ENCODE data around the gene CATSPERZ. TPM values are rescaled to one million over a fixed set of nuclear protein-coding genes. Genes with fewer than 3 reads are reported as not detected.

The CATSPERZ gene
- total RNA-seq, 4 donors from 2014 or later = not detected

GRCh38 chr11:64351136-64351631 lies 51.0 kb downstream of the CATSPERZ start:
- WGBS, 2 donors = 90 to 95% methylated on average over 14 to 15 of the region's 18 CpGs
- intact Hi-C loops (cut with DNase I; ENCODE audit: low total_unique reads) = no loop called here
- no peak for TF ChIP-seq CTCF (IDR thresholded peaks at IDR 0.05)
- TF ChIP-seq POLR2A (IDR thresholded peaks at IDR 0.05) = no peak
- DNase-seq (ENCODE audit: low spot score in 2 of 2) = no peak
- no peak overlapping the region for H3K4me3 ChIP-seq (ENCODE audit: low read depth, poor library complexity, severe bottlenecking)

GRCh38 chr11:64352099-64352994 lies 52.2 kb downstream of the CATSPERZ start:
- WGBS, 2 donors = 93 to 94% methylated on average over 23 to 32 of the region's 33 CpGs
- intact Hi-C loops (cut with DNase I; ENCODE audit: low total_unique reads) = no loop called here
- TF ChIP-seq CTCF (IDR thresholded peaks at IDR 0.05) (no peak), POLR2A (IDR thresholded peaks at IDR 0.05) (no peak)
- DNase-seq (ENCODE audit: low spot score in 2 of 2) = no peak
- H3K4me3 ChIP-seq (ENCODE audit: low read depth, poor library complexity, severe bottlenecking) = no peak overlapping the region

DNA sequence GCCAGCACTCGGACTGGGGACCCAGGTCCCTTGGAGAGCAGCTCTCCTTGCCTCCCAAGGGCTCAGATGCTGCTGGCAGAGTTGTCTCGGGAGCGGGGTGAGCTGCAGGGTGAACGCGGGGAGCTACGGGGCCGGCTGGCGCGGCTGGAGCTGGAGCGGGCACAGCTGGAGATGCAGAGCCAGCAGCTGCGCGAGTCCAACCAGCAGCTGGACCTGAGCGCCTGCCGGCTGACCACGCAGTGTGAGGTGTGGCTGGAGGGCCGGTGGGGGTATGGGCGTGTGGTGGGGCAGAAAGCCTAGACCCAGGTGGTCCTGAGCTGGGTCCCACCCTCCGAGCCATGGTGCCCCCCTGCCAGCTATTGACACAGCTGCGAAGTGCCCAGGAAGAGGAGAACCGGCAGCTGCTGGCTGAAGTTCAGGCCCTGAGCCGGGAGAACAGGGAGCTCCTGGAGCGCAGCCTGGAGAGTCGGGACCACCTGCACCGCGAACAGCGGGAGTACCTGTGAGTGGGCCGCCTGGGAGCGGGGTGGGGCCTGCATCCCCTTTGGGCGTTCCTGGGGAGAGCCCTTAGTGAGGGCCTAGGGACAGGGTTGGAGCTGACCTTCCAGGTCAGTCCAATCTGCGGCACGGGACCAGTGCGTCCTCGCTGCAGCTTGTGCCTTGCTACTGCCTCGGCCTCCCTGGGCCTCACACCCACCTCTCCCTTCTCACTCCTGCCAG lies 53.0 kb downstream of the CATSPERZ start:
- DNase-seq (ENCODE audit: low spot score in 2 of 2) = no peak
- WGBS, 2 donors = 83 to 85% methylated on average over 28 to 33 of the region's 34 CpGs
- intact Hi-C loops (cut with DNase I; ENCODE audit: low total_unique reads) = no loop called here
- TF ChIP-seq POLR2A (IDR thresholded peaks at IDR 0.05) = no peak
- TF ChIP-seq CTCF (IDR thresholded peaks at IDR 0.05) = no peak
- H3K4me3 ChIP-seq (ENCODE audit: low read depth, poor library complexity, severe bottlenecking) = no peak overlapping the region

GRCh38 chr11:64353715-64354506 lies 53.8 kb downstream of the CATSPERZ start:
- no peak for TF ChIP-seq CTCF (IDR thresholded peaks at IDR 0.05)
- no peak for TF ChIP-seq POLR2A (IDR thresholded peaks at IDR 0.05)
- 82 to 88% methylated on average over 10 to 14 of the region's 20 CpGs for WGBS, 2 donors
- H3K4me3 ChIP-seq (ENCODE audit: low read depth, poor library complexity, severe bottlenecking) = no peak overlapping the region
- no peak for DNase-seq (ENCODE audit: low spot score in 2 of 2)
- intact Hi-C loops (cut with DNase I; ENCODE audit: low total_unique reads) = no loop called here

Small RNA genes within 50 kb of the gene (microRNA-seq; reads per million reads assigned to microRNA genes)
- gene MIR7155 (ENCODE audit: borderline number of aligned reads in 1 of 2, borderline replicate concordance in 2 of 2) = 0 to 0.57 reads per million in 2 donors

Other genes starting within 250 kb of the CATSPERZ start
- gene MACROD1, start 134.2 kb upstream of the CATSPERZ start, total RNA-seq = 10 to 100 TPM; 44.8 to 74.8 (median 55.6) TPM
- gene STIP1, start 114.2 kb upstream of the CATSPERZ start, total RNA-seq = 10 to 100 TPM; 67.5 to 86.0 (median 78.3) TPM
- 10 to 100 TPM in 2 of 4 donors, 1 to 10 TPM in 2; 5.1 to 10.5 (median 8.9) TPM for gene FERMT3, start 93.6 kb upstream of the CATSPERZ start, total RNA-seq
- 10 to 100 TPM; 36.9 to 66.6 (median 44.1) TPM for gene TRPT1, start 74.2 kb upstream of the CATSPERZ start, total RNA-seq
- 10 to 100 TPM; 44.7 to 75.6 (median 68.3) TPM for gene NUDT22, start 74.1 kb upstream of the CATSPERZ start, total RNA-seq
- gene DNAJC4, start 69.8 kb upstream of the CATSPERZ start, total RNA-seq = 10 to 100 TPM; 19.2 to 37.6 (median 30.8) TPM
- gene VEGFB, start 65.8 kb upstream of the CATSPERZ start, total RNA-seq = 10 to 100 TPM; 45.9 to 71.2 (median 65.6) TPM
- gene FKBP2, start 59.3 kb upstream of the CATSPERZ start, total RNA-seq = 10 to 100 TPM; 47.7 to 70.3 (median 56.4) TPM
- gene PPP1R14B, start 53.4 kb upstream of the CATSPERZ start, total RNA-seq = 100 to 1,000 TPM; 178 to 230 (median 203) TPM
- 10 to 100 TPM; 30.5 to 38.4 (median 37.4) TPM for gene PLCB3, start 48.8 kb upstream of the CATSPERZ start, total RNA-seq
- 10 to 100 TPM; 65.9 to 99.7 (median 89.4) TPM for gene BAD, start 15.7 kb upstream of the CATSPERZ start, total RNA-seq
- gene GPR137, start 14.5 kb upstream of the CATSPERZ start, total RNA-seq = 10 to 100 TPM; 12.2 to 31.6 (median 30.4) TPM
- gene KCNK4, start 9.1 kb upstream of the CATSPERZ start, total RNA-seq = not detected
- 100 to 1,000 TPM in 2 of 4 donors, 10 to 100 TPM in 2; 49.2 to 108 (median 79.3) TPM for gene ESRRA, start 5.2 kb downstream of the CATSPERZ start, total RNA-seq
- 100 to 1,000 TPM; 199 to 356 (median 255) TPM for gene TRMT112, start 17.2 kb downstream of the CATSPERZ start, total RNA-seq
- 100 to 1,000 TPM; 170 to 284 (median 215) TPM for gene PRDX5, start 17.8 kb downstream of the CATSPERZ start, total RNA-seq
- 1 to 10 TPM; 2.6 to 9.5 (median 4.8) TPM for gene CCDC88B, start 39.8 kb downstream of the CATSPERZ start, total RNA-seq
- gene RPS6KA4, start 58.8 kb downstream of the CATSPERZ start, total RNA-seq = 10 to 100 TPM; 39.4 to 77.4 (median 49.2) TPM

Data from lower leg skin (tissue), 4 donors.